HG02763 (cell line): ENCODE data around the gene MRPL37.
"Not testable (repeated sequence)": the region's sequence is repeated elsewhere in the genome, so short reads cannot be mapped to it uniquely, and the experiment has no call there.

Source experiments
- ATAC-seq: cut with Tn5 transposase; IDR thresholded peaks from one replicate; pipeline ENCODE4 v1.9.1; 2021; ENCODE audit warnings: mild to moderate bottlenecking, moderate library complexity; ENCODE audit not compliant: unreplicated experiment

MRPL37 gene

DNA sequence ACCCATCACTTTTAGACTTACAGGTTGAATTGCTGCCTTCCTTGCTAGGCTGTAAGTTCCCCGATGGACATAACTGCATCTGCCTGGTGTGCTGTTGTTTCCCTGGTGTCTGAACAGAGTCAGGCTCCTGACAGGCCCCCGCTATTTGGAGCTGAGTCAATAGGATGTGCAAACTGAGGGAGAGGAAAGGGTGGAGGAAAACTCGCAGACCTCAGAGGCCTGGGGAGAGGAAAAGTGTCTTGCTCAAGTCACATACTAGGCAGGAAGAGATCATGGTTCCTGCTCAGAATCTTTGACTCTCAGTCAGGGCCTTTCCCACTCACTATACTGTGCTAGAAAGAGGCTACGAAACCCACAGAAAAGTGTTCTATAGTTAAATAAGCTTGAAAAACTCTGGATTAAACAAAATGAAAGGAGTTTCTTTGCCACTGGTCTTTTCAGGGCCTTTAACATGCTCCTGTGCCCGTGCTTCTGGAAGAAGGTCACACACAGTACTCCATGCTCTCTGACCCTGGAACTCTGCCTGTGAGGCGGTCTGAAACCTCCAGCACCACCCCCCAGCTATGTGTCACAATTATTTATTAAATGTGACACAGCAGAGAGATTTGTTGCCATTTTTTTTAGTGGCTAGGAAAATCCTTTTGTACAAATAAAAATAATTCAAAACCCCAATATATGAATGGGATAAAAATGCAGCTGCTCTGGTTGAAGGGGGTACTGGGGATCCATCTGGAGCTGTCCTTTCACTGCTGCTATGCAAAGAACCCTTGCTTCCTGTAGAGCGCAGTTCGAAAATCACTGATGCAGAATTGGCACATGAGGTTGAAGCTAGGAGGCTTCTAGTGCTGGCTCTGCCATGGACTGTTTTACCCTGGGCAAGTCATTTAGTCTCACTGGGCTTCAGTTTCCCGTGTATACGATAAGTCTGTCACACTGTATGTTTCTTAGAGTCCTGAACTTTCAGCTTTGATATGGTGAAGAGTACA lies 27.1 kb upstream of the MRPL37 start:
- no peak for ATAC-seq

GRCh38 chr1:54173681-54174080 lies 26.3 kb upstream of the MRPL37 start:
- ATAC-seq, result no peak

- no peak for ATAC-seq
Measured at GRCh38 chr1:54174106-54174505, 25.9 kb upstream of the MRPL37 start.

DNA sequence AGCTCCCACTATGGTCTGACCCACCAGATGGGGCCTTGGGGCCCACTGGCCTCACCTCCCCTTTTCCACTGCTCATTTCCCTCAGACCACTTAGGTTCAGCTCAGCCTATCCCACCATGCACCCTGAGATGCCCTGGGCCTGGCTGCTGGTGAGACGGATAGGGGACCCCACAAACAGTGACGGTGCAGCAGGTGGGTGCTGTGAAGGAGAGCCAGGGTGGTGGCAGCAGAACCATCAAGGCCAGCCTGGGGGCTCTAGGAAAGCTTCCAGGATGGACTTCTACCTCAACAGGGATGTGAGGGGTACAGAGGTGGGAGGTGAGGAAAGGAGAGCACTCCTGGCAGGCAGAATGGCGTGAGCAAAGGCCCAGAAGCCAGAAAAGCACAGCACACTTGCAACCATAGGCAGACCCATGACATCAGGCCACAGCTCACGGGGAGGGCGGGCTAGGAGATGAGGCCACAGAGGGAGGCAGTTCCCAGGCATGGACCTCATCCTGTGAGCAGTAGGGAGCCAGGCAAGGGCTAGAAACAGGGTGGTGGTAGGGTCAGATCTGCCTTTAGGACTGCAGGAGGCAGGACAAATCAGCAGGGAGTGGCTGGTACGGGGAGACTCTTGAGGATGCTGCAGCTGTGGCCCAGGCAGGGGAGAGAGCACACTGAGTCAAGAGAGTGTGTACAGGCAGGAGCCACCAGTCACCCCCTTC lies 23.2 kb upstream of the MRPL37 start:
- no peak for ATAC-seq

DNA sequence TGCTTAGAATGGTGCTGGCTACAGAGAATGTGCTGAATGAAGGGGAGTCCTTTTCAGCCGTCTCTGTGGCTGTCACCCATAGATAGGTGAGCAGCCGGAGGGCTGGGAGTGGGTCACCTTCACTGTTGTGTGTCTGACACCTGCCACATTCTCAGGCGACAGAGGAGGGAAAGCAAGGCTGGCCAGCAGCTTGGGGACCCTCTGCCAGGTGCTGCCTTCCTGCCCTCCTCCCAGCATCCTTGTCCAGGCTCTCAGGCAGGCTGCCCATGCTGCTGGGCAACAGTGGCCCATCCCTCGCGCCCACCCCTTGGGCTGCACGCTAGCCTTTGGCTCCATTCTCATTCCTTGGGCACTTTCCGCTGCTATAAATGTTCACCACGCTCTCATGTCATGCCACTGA lies 22.2 kb upstream of the MRPL37 start:
- no peak for ATAC-seq

- no peak for ATAC-seq
Measured at GRCh38 chr1:54178296-54179070, 21.5 kb upstream of the MRPL37 start.

- no peak for ATAC-seq
Measured at GRCh38 chr1:54180701-54181360, 19.1 kb upstream of the MRPL37 start.

DNA sequence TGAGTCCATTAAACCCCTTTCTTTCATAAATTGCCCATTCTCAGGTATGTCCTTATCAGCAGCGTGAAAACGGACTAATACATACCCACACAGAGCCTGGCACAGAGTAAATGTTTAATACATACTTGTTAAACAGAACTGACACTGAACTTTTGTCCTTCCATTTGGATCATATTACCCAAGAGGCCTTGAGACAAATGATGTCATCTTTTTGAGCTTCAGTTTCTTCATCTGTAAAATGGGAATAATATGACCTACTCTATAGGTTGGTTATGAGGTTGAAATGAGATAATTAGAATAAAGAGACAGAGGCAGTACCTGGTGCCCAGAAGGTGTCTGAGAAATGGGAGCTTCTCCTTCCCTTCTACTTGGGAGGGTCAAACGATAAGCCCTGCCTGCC lies 13.9 kb upstream of the MRPL37 start:
- ATAC-seq, result no peak

DNA sequence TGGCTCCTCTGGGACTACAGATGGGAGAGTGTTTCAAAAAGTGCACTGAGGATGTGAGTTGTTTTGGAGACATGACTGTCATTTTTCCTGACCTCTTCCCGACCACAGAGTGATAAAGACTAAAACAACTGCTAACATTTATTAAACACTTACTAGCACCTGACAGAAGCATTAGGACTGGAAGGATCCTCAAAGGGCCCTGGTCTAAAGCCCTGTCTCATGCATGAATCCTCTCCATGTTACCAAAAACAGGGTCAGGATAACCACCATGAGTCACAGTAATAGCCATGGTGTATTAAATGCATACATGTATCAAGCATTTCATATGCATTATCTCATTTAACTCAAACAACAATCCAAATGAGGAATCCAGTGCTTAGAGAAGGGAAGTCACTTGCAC lies 11.7 kb upstream of the MRPL37 start:
- ATAC-seq, result no peak

- no peak for ATAC-seq
Measured at GRCh38 chr1:54190526-54190925, 9.4 kb upstream of the MRPL37 start.

- ATAC-seq, result no peak
Measured at GRCh38 chr1:54191525-54191924, 8.4 kb upstream of the MRPL37 start.

DNA sequence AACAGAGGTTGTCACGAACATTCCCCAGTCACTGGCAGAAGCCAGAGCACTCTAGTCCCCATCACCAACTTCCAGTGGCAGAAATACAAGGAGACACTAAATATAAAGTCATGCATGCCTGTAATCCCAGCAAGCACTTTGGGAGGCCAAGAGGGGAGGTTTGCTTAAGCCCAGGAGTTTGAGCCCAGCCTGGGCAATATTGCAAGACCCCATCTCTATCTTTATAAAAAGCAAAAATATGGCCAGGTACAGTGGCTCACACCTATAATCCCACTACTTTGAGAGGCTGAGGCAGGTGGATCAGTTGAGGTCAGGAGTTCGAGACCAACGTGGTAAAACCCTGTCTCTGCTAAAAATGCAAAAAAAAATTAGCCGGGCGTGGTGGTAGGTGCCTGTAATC lies 6.5 kb upstream of the MRPL37 start:
- no peak for ATAC-seq

GRCh38 chr1:54199151-54199764 lies 709 bp upstream of the MRPL37 start:
- no peak for ATAC-seq

GRCh38 chr1:54200519-54200997 lies 591 bp downstream of the MRPL37 start:
- ATAC-seq, result no peak

- no peak for ATAC-seq
Measured at GRCh38 chr1:54204199-54204598, 4.2 kb downstream of the MRPL37 start.

GRCh38 chr1:54207287-54207686 lies 7.3 kb downstream of the MRPL37 start:
- no peak for ATAC-seq

DNA sequence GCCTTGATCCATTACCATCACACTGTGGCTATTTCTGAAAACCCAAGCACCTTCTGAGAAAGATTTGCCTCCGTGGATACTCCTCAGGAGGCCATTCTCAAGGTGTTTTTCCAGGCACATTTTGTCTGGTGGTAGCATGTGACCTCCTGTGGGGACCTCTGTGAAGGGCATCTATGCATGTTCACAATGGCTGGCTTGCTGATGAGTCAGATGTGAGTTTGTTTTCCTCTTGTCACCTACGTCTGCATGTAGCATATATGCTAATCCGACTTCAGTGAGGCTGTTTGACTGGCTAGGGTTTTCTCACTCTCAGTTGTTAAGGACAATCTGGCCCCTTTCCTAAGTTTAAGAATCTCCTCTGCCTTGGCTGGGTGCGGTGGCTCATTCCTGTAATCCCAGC lies 7.9 kb downstream of the MRPL37 start:
- ATAC-seq, result not testable (repeated sequence)

- no peak for ATAC-seq
Measured at GRCh38 chr1:54212872-54213271, 12.9 kb downstream of the MRPL37 start.

- no peak for ATAC-seq
Measured at GRCh38 chr1:54215523-54215922, 15.6 kb downstream of the MRPL37 start.
